Activated CD4-positive, alpha-beta T cell treated with anti-CD3 and anti-CD28 coated beads for 1 hour (primary cell): ENCODE data around the gene PLA2R1.
"Not testable (repeated sequence)": the region's sequence is repeated elsewhere in the genome, so short reads cannot be mapped to it uniquely, and the experiment has no call there.

ENCODE experiments used
- DNase-seq: peaks from one replicate; pipeline ENCODE4 v3.0.0-alpha.2; 2020

PLA2R1 gene

DNA sequence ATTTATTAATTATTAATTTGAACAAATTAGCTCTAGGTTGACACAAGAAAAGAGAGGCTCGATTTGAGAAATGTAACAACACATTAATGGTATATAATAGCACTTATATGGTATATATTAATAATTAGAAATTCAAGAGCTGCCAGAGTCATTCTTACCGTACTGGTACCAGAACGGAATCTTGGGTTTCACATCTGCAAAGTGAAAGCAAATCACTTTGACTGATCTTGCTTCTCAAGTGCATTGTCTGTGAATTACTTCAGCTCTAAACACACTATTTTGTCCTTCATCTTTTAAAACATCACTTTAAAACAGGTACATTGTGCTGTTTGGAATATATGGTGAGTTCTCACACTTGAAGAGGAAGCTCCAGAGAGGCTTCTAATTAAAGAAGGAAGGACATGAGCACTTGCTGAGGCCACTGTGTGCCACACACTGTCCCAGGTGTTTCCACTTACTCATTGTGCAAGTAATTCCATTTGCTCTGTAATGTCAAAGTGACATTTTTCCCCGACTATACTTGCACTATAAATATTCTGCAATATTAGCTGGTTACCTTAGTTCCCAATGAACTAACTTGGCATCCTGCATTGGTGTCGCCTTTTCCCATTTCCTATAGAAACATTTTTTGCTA is 85.8 kb downstream of the PLA2R1 start:
- DNase-seq: no peak

DNA sequence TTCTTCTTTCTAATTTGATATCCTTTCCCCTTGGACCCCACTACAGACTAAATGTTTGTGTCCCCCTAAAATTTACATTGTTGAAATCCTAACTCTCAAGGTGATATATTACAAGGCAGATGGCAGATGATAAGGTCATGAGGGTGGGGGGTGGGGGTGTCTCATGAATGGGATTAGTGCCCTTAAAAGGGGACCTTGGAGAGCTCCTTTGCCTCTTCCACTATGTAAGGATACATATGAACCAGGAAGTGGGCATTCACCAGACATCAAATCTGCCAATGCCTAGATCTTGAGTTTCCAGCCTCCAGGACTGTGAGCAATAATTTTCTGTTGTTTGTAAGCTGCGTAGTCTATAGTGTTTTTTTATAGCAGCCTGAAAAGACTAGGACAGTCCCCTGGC is 89.1 kb downstream of the PLA2R1 start:
- no peak for DNase-seq

DNA sequence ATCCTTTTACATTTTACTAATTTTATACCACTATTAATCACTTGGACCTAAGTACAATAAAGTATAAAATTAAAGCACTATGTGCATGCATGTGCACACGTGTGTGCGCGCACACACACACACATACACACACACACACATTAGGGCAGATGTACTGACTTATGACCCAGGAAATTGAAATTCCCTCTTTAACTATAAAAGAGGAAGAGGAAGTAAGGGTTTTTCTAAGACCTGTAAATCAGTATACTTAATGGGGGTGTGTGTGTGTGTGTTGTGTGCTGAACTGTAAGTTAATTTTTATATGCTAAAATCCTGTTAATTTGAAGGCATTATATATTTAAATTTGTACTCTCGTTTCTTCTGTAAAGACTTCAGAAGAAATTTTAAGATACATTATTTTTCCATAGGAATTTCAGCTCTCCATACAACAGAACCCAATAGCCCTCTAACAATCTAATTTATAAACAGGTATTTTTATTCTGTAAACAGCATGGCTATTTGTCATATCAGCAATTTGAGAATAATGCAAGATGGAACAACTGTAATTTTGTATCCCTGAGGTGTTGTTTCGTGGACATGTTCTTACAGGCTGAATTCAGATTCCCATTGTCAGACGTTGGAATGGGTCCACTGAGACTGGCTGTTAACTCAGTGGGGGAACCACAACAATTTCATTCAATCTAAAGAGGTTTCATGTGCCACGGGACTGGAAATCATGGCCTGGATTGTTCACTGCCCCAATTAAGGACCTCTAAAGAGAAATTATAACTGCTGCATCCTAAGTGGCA is 90.9 kb downstream of the PLA2R1 start:
- DNase-seq: no peak

DNA sequence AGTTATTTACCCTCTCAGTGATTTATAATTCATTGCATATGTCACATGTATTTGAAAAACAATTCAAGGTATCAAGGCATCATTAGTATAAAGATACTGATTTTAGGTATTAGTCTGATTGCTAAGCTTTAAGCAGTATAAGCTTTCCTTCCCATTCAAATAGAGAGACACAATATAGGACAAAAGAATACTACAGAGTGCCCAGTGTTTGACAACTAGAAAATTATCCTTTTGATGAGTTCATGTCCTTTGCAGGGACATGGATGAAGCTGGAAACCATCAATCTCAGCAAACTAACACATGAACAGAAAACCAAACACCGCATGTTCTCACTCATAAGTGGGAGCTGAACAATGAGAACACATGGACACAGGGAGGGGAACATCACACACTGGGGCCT is 91.9 kb downstream of the PLA2R1 start:
- not testable (repeated sequence) for DNase-seq

DNA sequence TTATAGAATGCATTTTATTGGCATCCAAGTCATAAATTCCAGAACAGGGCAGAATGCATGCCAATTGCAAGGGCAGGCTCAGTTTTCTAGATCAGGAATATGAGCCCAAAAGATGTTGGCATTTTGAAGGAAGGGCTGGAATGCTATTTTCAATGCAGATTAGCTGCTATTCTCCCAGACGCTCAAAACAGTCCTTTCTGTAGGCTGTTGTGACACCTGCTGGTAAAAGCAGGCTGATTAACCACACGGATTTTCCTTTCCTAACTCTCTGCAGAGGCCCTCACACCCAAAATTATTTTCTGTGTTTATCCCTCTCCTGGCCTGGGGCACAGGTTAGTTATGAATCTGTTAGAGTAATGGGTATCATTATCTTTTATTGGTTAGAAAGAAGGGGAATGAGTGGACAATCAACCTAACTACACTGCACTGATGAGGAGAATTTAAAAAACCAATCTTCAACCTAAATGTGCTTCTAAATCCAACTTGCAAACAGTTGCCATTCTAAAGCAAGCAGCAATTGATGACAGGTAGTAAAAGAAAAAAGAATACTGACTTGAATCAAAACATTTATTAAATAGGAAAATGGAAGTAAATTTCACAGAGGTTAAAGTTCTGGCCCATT is 94.0 kb downstream of the PLA2R1 start:
- no peak for DNase-seq

DNA sequence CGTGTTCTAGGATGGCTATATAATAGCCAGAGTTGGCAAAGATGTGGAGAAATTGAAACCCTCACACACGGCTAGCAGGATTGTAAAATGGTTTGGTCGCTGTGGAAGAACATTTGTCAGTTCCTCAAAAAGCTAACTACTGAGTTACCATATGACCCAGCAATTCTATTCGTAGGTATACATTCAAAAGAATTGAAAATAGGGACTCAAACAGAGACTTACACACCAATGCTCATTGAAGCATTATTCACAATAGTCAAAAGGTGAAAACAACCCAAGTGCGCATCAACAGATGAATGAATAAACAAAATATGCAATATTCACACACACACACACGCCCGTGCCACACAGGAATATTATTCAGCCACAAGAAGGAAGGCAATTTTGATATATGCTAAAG is 98.7 kb downstream of the PLA2R1 start:
- DNase-seq: no peak

DNA sequence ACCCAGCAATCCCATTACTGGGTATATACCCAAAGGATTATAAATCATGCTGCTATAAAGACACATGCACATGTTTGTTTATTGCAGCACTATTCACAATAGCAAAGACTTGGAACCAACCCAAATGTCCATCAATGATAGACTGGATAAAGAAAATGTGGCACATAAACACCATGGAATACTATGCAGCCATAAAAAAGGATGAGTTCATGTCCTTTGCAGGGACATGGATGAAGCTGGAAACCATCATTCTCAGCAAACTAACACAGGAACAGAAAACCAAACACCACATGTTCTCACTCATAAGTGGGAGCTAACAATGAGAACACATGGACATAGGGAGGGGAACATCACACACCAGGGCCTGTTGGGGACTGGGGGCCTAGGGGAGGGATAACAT is 99.9 kb downstream of the PLA2R1 start:
- not testable (repeated sequence) for DNase-seq

DNA sequence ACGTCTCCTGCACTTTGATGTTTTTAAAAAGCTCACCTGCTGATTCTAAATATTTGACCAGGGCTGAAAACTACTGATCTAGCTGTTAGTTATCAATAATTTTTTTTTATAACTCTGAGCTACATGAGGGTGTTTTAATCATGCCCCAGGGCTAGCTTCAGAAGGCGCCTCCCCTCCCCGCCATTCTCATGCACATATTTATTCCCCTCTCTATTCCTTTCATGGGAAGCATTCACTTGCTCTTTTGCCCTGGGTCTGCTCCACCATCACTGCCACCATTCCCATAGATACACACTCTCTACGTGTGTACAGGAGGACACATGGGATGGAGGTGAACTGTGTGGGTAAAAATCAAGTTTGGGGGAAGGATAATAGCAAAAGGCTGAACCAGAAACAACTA is 101.0 kb downstream of the PLA2R1 start:
- no peak for DNase-seq

DNA sequence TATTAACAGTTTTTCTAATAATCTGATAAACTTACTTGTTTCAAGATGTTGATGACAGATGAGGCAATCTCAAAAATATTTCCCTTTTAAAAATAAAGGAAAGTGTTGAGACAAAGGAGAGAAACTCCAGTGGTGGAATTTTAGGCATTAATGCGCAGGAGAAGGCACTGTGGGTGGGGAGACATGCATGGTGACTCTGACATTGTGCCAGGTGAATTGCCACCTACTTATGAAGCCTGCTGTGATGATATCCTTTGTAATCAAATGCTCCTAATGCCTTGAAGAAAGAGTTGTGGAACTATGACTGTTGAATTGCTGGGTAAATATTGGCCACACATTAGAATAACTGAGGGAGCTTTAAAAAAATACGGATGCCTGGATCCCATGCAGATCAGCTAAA is 101.4 kb downstream of the PLA2R1 start:
- DNase-seq: no peak

DNA sequence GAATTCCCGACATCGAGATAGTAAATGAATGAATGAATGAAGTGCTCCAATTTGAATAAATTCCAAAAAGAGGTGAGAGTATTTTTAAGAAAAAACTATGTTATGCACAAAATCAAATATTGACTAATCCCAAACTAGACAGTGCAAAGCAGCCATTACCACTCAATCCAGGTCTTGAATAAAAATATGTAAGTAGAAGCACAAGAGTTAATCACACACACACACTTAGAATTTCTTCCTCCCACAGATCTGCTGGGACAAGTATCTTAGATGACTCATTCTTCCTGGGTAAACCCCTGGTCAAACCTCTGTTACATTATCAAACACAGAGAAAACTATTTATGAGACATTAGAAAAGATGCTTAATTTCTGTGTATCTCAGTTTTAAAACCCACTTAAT is 102.0 kb downstream of the PLA2R1 start:
- no peak for DNase-seq

DNA sequence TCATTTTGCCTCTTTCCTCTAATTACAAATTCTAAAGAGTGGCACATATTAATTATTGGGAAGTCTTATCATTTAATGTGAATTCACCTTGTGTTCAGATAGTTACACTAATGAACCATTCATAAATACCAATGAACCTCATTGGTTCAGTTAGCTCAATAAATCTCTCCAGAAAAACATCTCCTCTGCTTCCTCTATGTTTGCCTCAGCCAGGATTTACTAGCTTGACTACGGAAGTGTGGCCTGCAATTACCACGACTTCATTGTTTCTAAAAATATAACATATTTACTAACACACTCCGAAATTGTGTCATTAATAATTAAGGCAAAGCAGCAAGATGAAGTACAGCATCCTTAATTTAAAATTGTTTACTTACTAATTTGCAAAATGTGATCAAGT is 103.3 kb downstream of the PLA2R1 start:
- no peak for DNase-seq

DNA sequence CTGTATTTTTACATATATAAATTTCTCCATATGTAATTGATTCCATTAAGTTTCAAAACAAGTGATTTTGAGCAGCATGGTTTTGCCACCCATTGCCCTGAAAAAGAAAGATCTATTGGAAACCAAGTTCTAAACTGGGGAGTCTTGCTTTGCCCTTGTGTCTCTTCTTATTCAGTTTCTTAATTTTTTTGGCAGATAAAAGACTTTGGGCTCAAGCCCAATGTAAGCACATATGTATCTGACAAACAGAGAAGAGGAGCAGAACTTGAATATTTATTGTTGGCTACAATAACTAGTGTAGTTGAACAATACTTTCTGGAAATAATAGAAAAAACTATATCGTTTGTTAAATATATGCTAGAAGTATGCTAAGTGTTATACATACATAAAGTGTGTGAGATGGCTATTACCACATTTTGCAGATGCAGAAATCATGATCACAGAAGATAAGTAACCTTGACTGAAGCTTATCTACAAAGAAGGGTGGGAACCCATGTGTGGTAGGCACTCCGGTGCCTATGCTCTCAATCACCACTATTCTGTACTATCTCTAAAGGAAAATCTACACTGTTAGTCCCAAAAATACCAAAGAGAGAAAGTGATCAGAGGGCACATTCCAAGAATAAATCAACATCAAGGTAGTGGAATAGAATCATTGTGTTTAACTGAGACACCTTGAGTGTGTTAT is 109.1 kb downstream of the PLA2R1 start:
- no peak for DNase-seq

DNA sequence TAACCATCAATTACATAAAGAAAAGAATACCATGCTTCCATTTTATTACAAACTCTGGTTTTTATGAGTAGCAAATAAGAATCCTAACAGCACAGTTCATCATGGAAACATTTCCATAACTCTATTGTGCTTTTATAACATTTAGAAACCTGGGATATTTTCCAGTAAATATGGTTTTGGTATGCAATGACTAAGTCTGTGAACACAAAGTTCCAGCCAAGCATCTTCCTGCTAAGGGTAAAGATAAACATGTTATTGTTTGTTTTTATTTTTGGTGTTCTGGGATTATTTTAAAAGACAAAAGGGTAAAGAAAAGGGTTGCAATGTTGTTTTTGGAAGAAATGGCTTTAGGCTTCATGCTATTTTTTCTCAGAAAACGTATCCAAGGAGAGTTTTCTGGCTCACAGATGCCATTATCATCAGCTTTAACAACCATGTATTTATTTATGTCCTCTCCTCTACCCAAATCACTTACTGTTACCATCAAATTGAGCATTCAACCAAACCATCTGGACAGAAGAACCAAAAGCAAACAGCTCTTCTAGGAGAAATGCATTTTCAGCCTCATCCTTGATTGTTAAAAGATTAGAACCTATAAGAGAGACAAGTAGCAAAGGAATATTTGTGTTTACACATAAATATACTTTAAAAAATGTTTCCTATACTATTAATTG is 116.0 kb downstream of the PLA2R1 start:
- DNase-seq: no peak

DNA sequence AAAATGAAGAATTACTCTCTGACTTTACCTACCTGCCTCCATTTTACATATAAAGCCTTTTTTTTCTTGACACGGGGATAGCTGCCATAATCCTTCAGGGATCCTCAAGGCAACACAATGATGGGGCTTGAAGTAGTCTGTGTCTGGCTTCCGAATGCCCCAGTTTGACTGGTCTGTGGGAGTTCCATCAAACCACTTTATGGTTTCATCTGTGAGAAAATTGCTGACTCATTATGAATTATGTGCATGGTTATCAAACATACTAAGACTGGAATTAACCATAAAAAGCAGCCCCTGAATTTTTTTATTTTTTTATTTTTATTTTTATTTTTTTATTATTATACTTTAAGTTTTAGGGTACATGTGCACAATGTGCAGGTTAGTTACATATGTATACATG is 117.5 kb downstream of the PLA2R1 start:
- DNase-seq: no peak

DNA sequence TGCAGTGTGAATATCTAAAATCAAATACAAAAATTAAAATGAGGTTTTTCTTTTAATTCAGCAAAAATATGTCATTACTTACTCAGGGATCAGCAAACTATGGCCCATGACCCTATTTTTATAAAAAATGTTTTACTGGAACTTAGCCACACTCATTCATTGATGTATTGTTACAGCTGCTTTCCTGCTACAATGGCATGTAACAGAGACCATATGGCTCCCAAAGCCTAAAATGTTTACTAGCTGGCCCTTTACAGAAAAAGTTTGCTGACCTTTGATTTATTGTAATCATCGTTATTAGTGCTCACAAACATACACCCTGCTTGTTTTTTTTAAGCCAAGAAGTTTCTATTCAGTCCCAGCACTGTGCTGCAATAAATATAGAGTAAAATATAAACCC is 120.3 kb downstream of the PLA2R1 start:
- DNase-seq: no peak

DNA sequence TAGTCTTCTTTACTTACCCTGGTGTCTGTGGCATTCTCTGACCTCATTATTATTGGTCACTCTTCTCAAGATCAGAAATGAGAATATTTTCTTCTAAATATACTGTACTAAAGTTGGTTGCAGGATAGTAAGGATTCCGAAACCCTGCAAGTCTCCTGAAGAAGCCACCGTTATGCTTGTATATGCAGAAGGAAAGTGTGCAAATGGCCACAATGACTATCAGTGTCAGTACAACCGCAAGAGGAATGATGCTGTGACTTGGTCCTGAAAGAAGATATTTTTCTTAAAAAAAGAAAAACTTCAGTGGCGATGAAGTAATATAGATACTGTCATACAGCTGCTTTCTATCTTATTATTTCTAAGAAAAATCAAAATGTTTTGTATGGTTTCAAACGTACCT is 120.7 kb downstream of the PLA2R1 start:
- DNase-seq: no peak

DNA sequence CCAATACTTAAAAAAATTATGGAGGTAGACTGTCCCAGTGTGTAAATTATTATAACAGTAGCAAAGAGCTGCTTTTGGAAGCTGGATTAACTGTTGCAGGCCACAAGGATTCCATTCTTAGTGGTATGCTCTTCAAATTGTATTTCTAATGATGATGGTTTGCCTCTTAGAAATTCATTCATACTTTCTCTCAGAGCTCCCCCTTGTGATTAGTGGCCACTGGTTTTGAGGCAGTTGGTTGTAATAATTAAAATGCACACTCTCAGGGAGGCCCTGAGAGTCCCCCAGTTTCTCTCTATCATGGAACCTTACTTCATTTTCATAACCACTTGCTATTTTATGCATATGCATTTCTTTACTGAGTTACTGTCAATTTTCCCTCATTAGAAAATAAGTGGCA is 122.5 kb downstream of the PLA2R1 start:
- DNase-seq: no peak

DNA sequence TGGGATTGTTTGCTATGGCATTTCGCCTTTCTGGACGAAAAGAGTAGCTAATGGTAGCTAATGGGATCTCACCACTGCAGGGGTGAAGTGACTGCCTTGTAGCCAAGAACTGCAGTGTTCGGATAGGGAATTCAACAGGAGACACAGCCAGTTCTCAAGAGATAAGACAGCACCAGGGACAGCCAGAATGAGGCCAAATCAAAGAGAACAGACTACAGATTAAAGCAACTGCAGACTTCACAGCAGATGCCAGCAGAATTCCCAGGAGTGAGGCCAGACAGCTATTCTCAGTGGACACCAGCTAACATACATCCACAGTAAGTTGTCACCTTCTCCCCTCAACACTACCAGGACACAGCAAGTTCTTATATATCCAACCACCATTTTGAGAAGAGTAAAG is 124.0 kb downstream of the PLA2R1 start:
- DNase-seq: no peak

DNA sequence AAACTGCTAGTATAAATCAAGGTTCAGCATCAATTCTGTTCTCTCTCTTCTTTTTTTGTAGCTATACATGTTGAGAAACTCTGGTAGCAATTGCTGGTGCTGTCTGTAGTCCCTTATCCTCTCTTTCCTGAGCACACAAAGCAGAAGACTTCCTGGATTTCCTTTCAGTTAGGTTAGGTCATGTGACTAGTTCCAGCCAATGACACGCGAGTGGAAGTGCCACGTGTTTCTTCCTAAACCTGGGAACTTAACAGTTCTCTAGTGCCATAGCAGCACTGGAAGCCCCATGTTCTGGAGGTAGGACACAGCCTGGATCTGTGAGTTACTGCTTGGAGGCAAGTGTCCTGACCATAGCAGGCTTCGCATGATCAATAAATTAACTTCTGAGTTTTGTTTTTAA is 125.9 kb downstream of the PLA2R1 start:
- DNase-seq: no peak

DNA sequence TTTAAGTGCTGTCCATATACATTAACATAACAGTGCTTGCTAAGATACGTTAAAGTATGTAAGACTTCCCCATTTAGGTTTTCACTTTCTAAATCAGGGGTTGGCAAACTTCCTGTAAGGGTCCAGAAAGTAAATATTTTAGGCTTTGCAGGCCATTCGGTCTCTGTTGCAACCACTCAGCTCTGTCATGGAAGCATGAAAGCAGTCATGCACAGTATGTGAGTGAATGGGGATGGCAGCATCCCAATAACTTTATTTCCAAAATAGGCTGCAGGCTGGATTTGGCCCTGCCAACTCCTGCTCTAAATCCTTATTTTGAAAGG is 128.7 kb downstream of the PLA2R1 start:
- no peak for DNase-seq

DNA sequence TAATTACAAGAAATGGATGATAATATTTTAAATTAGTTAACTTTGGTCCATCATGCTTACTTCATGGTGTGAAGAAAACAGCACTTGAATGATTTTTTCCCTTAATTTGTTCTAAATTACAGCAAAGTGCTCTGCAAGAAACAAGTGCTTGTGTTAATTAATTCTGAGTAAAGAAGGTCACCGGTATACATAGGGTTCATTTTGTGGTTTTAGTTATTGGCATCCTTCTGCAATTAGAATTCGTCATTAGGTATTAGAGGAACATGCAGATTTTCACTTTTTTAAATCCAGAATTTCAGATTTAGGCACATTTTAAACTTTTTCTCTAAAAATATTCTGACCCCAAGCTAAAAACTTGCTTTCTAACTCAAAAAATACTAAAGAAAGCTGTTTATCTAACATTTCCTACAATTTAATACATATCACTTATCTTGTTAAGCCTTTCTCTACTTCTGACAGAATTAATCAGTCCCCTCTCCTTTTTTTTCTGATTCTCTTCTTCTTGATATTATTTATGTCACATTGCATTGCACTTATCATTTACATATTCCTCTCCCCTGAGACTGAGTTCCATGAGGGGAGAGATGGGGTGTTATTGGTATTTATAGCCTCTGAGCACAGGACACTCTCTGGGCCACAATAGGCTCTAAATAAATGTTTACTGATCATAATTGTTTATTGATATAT is 129.2 kb downstream of the PLA2R1 start:
- DNase-seq: no peak

DNA sequence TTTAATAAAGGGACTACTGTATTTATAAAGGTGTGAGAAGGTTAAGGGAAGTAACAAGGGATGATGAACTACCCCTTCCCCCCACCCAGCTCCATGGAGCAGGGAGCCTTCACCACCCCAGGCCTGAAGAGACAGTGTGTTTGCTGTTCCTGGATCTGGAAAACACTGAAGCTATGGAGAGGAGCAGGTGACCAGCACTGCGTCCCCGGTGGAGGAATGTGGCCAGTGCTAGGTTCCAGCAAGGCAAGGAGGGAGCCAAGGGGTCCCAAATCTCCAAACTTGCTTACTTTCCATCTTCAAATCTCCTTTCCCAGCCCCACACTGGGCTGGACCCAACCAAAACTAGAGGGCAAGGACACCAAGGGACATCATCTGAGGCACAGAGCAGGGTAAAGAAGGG is 135.7 kb downstream of the PLA2R1 start:
- no peak for DNase-seq

DNA sequence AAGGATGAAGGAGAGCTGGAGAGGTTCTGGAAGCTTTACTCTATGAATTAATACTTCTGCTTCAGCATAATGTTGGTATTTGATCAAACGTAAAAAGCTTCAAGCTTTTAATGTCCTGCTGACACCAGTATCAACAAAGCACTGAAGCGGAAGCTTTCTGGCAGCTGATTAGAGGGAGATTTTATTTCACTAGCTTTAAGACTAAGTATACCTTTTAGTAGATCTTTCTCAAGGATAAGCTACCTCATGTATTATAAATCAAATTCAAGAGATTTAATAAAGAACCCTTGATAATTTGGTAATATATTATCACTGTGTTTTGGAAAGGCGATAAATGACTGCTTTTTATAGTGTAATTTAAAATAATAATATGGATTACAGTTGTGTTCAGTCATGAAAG is 136.4 kb downstream of the PLA2R1 start:
- no peak for DNase-seq
